ENCODE measurements around the gene CD86. TPM values are rescaled to one million over a fixed set of nuclear protein-coding genes. Genes with fewer than 3 reads are reported as not detected.
A peak's percentile ranks its signal among the peaks of the same experiment; 100 is the strongest.

Gene CD86
- polyA plus RNA-seq, 4 donors = 0.89 to 3.1 (median 2.2) TPM

GRCh38 chr3:122091602-122092295, 36.6 kb downstream of the CD86 start:
- FAIRE-seq (no peak), DNase-seq (no peak)
- H3K27me3 ChIP-seq (ENCODE audit: control insufficient read depth in 3 of 3, insufficient read depth in 3 of 3, low read length in 3 of 3) = no peaks in the 10 kb centered on the region
- H3K4me3 ChIP-seq (ENCODE audit: low read depth in 1 of 3, low read length in 3 of 3) = no peak overlapping the region
- no peaks in the 10 kb centered on the region for H3K4me1 ChIP-seq (ENCODE audit: control insufficient read depth in 3 of 3, insufficient read depth in 2 of 3, low read depth in 1 of 3, low read length in 2 of 3)
- H3K27ac ChIP-seq (ENCODE audit: low read depth in 1 of 3, low read length in 2 of 3) = no peak overlapping the region
- H3K9me3 ChIP-seq (ENCODE audit: control insufficient read depth in 2 of 2, insufficient read depth in 1 of 2, low read depth in 1 of 2, low read length in 1 of 2) = no peaks in the 10 kb centered on the region
- H3K36me3 ChIP-seq (ENCODE audit: control insufficient read depth in 3 of 3, insufficient read depth in 2 of 3, low read depth in 1 of 3, low read length in 3 of 3) = no peaks in the 10 kb centered on the region
- WGBS, 3 donors = 54 to 71% (median 67%) methylated on average over 4 of the region's 4 CpGs

GRCh38 chr3:122092460-122093165, 37.5 kb downstream of the CD86 start:
- peak in 1 of 2 donors; percentile 7 for DNase-seq
- Histone ChIP-seq H3K27me3 (ENCODE audit: control insufficient read depth in 3 of 3, insufficient read depth in 3 of 3, low read length in 3 of 3) (no peaks in the 10 kb centered on the region), H3K4me1 (ENCODE audit: control insufficient read depth in 3 of 3, insufficient read depth in 2 of 3, low read depth in 1 of 3, low read length in 2 of 3) (no peaks in the 10 kb centered on the region), H3K9me3 (ENCODE audit: control insufficient read depth in 2 of 2, insufficient read depth in 1 of 2, low read depth in 1 of 2, low read length in 1 of 2) (no peaks in the 10 kb centered on the region), H3K36me3 (ENCODE audit: control insufficient read depth in 3 of 3, insufficient read depth in 2 of 3, low read depth in 1 of 3, low read length in 3 of 3) (no peaks in the 10 kb centered on the region), H3K27ac (ENCODE audit: low read depth in 1 of 3, low read length in 2 of 3) (no peak overlapping the region), H3K4me3 (ENCODE audit: low read depth in 1 of 3, low read length in 3 of 3) (no peak overlapping the region)
- no peak for FAIRE-seq
- WGBS, 3 donors = 43 to 59% (median 43%) methylated on average over 2 of the region's 2 CpGs

GRCh38 chr3:122094125-122094524, 39.0 kb downstream of the CD86 start:
- Histone ChIP-seq H3K4me3 (ENCODE audit: low read depth in 1 of 3, low read length in 3 of 3) (no peak overlapping the region), H3K27ac (ENCODE audit: low read depth in 1 of 3, low read length in 2 of 3) (no peak overlapping the region), H3K9me3 (ENCODE audit: control insufficient read depth in 2 of 2, insufficient read depth in 1 of 2, low read depth in 1 of 2, low read length in 1 of 2) (no peaks in the 10 kb centered on the region), H3K27me3 (ENCODE audit: control insufficient read depth in 3 of 3, insufficient read depth in 3 of 3, low read length in 3 of 3) (no peaks in the 10 kb centered on the region), H3K36me3 (ENCODE audit: control insufficient read depth in 3 of 3, insufficient read depth in 2 of 3, low read depth in 1 of 3, low read length in 3 of 3) (no peaks in the 10 kb centered on the region), H3K4me1 (ENCODE audit: control insufficient read depth in 3 of 3, insufficient read depth in 2 of 3, low read depth in 1 of 3, low read length in 2 of 3) (no peaks in the 10 kb centered on the region)
- DNase-seq (no peak), FAIRE-seq (no peak)
- 71 to 76% (median 72%) methylated on average over 4 of the region's 4 CpGs for WGBS, 3 donors

GRCh38 chr3:122094693-122095092, 39.5 kb downstream of the CD86 start:
- FAIRE-seq = no peak
- 44 to 71% (median 65%) methylated on average over 2 of the region's 2 CpGs for WGBS, 3 donors
- H3K9me3 ChIP-seq (ENCODE audit: control insufficient read depth in 2 of 2, insufficient read depth in 1 of 2, low read depth in 1 of 2, low read length in 1 of 2) = no peaks in the 10 kb centered on the region

GRCh38 chr3:122097141-122097540, 42.0 kb downstream of the CD86 start:
- H3K9me3 ChIP-seq (ENCODE audit: control insufficient read depth in 2 of 2, insufficient read depth in 1 of 2, low read depth in 1 of 2, low read length in 1 of 2) = no peaks in the 10 kb centered on the region
- DNase-seq (no peak), FAIRE-seq (no peak)
- no peak overlapping the region for H3K4me3 ChIP-seq (ENCODE audit: low read depth in 1 of 3, low read length in 3 of 3)
- H3K27ac ChIP-seq (ENCODE audit: low read depth in 1 of 3, low read length in 2 of 3) = no peak overlapping the region
- H3K27me3 ChIP-seq (ENCODE audit: control insufficient read depth in 3 of 3, insufficient read depth in 3 of 3, low read length in 3 of 3) = peaks cover 0 to 2% (median 0%) of the 10 kb centered on the region in 3 donors
- no peaks in the 10 kb centered on the region for H3K36me3 ChIP-seq (ENCODE audit: control insufficient read depth in 3 of 3, insufficient read depth in 2 of 3, low read depth in 1 of 3, low read length in 3 of 3)
- 66 to 69% (median 68%) methylated on average over 3 of the region's 3 CpGs for WGBS, 3 donors
- no peaks in the 10 kb centered on the region for H3K4me1 ChIP-seq (ENCODE audit: control insufficient read depth in 3 of 3, insufficient read depth in 2 of 3, low read depth in 1 of 3, low read length in 2 of 3)

More at GRCh38 chr3:122094693-122095092, 39.5 kb downstream of the CD86 start:
- Histone ChIP-seq H3K4me1 (ENCODE audit: control insufficient read depth in 3 of 3, insufficient read depth in 2 of 3, low read depth in 1 of 3, low read length in 2 of 3) (no peaks in the 10 kb centered on the region), H3K4me3 (ENCODE audit: low read depth in 1 of 3, low read length in 3 of 3) (no peak overlapping the region), H3K27me3 (ENCODE audit: control insufficient read depth in 3 of 3, insufficient read depth in 3 of 3, low read length in 3 of 3) (no peaks in the 10 kb centered on the region), H3K36me3 (ENCODE audit: control insufficient read depth in 3 of 3, insufficient read depth in 2 of 3, low read depth in 1 of 3, low read length in 3 of 3) (no peaks in the 10 kb centered on the region), H3K27ac (ENCODE audit: low read depth in 1 of 3, low read length in 2 of 3) (no peak overlapping the region)
- DNase-seq = no peak

GRCh38 chr3:122098611-122099010, 43.4 kb downstream of the CD86 start:
- no peak overlapping the region for H3K27ac ChIP-seq (ENCODE audit: low read depth in 1 of 3, low read length in 2 of 3)
- H3K36me3 ChIP-seq (ENCODE audit: control insufficient read depth in 3 of 3, insufficient read depth in 2 of 3, low read depth in 1 of 3, low read length in 3 of 3) = no peaks in the 10 kb centered on the region
- no peaks in the 10 kb centered on the region for H3K9me3 ChIP-seq (ENCODE audit: control insufficient read depth in 2 of 2, insufficient read depth in 1 of 2, low read depth in 1 of 2, low read length in 1 of 2)
- H3K4me3 ChIP-seq (ENCODE audit: low read depth in 1 of 3, low read length in 3 of 3) = no peak overlapping the region
- WGBS, 3 donors = 96 to 100% (median 97%) methylated on average over 2 of the region's 2 CpGs
- H3K27me3 ChIP-seq (ENCODE audit: control insufficient read depth in 3 of 3, insufficient read depth in 3 of 3, low read length in 3 of 3) = peaks cover 0 to 2% (median 0%) of the 10 kb centered on the region in 3 donors
- FAIRE-seq (no peak), DNase-seq (no peak)
- no peaks in the 10 kb centered on the region for H3K4me1 ChIP-seq (ENCODE audit: control insufficient read depth in 3 of 3, insufficient read depth in 2 of 3, low read depth in 1 of 3, low read length in 2 of 3)

GRCh38 chr3:122099255-122099654, 44.1 kb downstream of the CD86 start:
- no peak for FAIRE-seq
- 27 to 72% (median 54%) methylated on average over 2 of the region's 2 CpGs for WGBS, 3 donors
- no peaks in the 10 kb centered on the region for H3K36me3 ChIP-seq (ENCODE audit: control insufficient read depth in 3 of 3, insufficient read depth in 2 of 3, low read depth in 1 of 3, low read length in 3 of 3)

GRCh38 chr3:122100083-122100482, 44.9 kb downstream of the CD86 start:
- no peak for FAIRE-seq

More at GRCh38 chr3:122099255-122099654, 44.1 kb downstream of the CD86 start:
- peak; percentile 34 to 47 for DNase-seq
- H3K27ac ChIP-seq (ENCODE audit: low read depth in 1 of 3, low read length in 2 of 3) = no peak overlapping the region
- no peak overlapping the region for H3K4me3 ChIP-seq (ENCODE audit: low read depth in 1 of 3, low read length in 3 of 3)
- H3K4me1 ChIP-seq (ENCODE audit: control insufficient read depth in 3 of 3, insufficient read depth in 2 of 3, low read depth in 1 of 3, low read length in 2 of 3) = no peaks in the 10 kb centered on the region
- peaks cover 0 to 2% (median 0%) of the 10 kb centered on the region in 3 donors for H3K27me3 ChIP-seq (ENCODE audit: control insufficient read depth in 3 of 3, insufficient read depth in 3 of 3, low read length in 3 of 3)
- H3K9me3 ChIP-seq (ENCODE audit: control insufficient read depth in 2 of 2, insufficient read depth in 1 of 2, low read depth in 1 of 2, low read length in 1 of 2) = no peaks in the 10 kb centered on the region

More at GRCh38 chr3:122100083-122100482, 44.9 kb downstream of the CD86 start:
- Histone ChIP-seq H3K27me3 (ENCODE audit: control insufficient read depth in 3 of 3, insufficient read depth in 3 of 3, low read length in 3 of 3) (peaks cover 0 to 2% (median 0%) of the 10 kb centered on the region in 3 donors), H3K27ac (ENCODE audit: low read depth in 1 of 3, low read length in 2 of 3) (no peak overlapping the region), H3K4me3 (ENCODE audit: low read depth in 1 of 3, low read length in 3 of 3) (no peak overlapping the region), H3K36me3 (ENCODE audit: control insufficient read depth in 3 of 3, insufficient read depth in 2 of 3, low read depth in 1 of 3, low read length in 3 of 3) (no peaks in the 10 kb centered on the region), H3K9me3 (ENCODE audit: control insufficient read depth in 2 of 2, insufficient read depth in 1 of 2, low read depth in 1 of 2, low read length in 1 of 2) (no peaks in the 10 kb centered on the region), H3K4me1 (ENCODE audit: control insufficient read depth in 3 of 3, insufficient read depth in 2 of 3, low read depth in 1 of 3, low read length in 2 of 3) (no peaks in the 10 kb centered on the region)
- WGBS, 3 donors = 86 to 93% (median 89%) methylated on average over 1 of the region's 1 CpG
- no peak for DNase-seq

Data from small intestine (tissue), 7 donors.